ENCODE results near the gene PNPLA6.

Gene PNPLA6

GRCh38 chr19:7605490-7606222 is 70.1 kb downstream of the PNPLA6 start:
- DNase-seq (ENCODE audit: low read depth), result peak; percentile 67
- no peak overlapping the region for H3K4me3 ChIP-seq (ENCODE audit: low read depth, low read length)
- TF ChIP-seq, protein P1, sequence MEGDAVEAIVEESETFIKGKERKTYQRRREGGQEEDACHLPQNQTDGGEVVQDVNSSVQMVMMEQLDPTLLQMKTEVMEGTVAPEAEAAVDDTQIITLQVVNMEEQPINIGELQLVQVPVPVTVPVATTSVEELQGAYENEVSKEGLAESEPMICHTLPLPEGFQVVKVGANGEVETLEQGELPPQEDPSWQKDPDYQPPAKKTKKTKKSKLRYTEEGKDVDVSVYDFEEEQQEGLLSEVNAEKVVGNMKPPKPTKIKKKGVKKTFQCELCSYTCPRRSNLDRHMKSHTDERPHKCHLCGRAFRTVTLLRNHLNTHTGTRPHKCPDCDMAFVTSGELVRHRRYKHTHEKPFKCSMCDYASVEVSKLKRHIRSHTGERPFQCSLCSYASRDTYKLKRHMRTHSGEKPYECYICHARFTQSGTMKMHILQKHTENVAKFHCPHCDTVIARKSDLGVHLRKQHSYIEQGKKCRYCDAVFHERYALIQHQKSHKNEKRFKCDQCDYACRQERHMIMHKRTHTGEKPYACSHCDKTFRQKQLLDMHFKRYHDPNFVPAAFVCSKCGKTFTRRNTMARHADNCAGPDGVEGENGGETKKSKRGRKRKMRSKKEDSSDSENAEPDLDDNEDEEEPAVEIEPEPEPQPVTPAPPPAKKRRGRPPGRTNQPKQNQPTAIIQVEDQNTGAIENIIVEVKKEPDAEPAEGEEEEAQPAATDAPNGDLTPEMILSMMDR (IDR thresholded peaks at IDR 0.05; ENCODE audit: insufficient read depth, low read depth, low read length, missing control alignments), result no peak

DNA sequence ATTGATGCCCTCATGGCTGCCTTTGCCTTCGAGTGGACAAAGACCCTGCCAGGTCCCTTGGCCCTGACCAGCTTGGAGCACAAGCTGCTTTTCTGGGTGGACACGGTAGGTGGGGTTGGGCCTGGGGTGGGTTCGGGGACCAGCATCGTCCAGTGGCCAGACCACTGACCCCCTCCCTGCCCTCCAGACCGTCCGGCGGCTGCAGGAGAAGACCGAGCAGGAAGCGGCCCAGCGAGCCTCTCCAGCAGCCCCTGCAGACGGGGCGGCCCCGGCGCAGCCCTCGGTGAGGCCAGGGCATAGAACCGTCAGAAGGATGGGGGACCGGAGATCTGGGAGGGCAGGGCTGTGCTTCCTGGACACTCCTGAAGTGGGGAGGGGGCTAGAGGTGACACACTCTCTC is 70.8 kb downstream of the PNPLA6 start:
- no peak for DNase-seq (ENCODE audit: low read depth)
- TF ChIP-seq, protein P1 (IDR thresholded peaks at IDR 0.05; ENCODE audit: insufficient read depth, low read depth, low read length, missing control alignments), result no peak
- no peak overlapping the region for H3K4me3 ChIP-seq (ENCODE audit: low read depth, low read length)

DNA sequence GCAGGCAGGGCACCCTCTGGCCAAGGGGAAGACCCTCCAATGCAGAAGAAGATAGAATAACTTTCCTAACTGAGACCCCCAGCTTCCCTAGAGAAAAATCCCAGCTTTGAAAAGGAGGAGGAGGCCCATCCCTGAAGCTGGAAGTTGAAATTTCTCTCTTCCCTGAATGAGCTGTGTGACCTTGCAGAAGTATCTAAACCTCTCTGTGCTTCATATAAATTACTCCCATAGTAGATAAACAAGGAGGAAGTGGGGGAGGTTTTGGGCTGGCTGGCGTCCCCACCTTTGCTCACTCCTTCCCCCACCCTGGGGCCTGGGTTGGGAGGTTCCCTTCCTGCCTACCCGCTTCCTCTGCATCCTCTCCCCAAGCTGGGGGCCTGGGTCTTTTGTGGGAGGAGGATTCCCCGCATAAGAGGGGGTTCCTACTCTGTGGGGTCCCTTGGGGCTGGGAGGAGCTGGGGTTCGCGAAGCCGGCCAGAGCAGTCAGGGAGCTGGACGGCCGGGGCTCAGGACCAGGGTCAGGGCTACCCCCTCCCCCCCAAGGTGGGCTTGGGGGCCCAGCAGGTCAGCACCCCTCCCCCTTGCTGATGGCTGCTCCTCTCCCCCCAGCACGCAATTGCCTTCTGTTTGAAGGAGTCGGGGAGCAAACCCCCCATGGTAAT is 71.8 kb downstream of the PNPLA6 start:
- TF ChIP-seq, protein P1 (IDR thresholded peaks at IDR 0.05; ENCODE audit: insufficient read depth, low read depth, low read length, missing control alignments), result no peak
- no peak for DNase-seq (ENCODE audit: low read depth)
- no peak overlapping the region for H3K4me3 ChIP-seq (ENCODE audit: low read depth, low read length)

GRCh38 chr19:7607874-7608560 is 72.5 kb downstream of the PNPLA6 start:
- H3K4me3 ChIP-seq (ENCODE audit: low read depth, low read length), result no peak overlapping the region
- DNase-seq (ENCODE audit: low read depth), result no peak
- TF ChIP-seq, protein P1 (IDR thresholded peaks at IDR 0.05; ENCODE audit: insufficient read depth, low read depth, low read length, missing control alignments), result no peak

DNA sequence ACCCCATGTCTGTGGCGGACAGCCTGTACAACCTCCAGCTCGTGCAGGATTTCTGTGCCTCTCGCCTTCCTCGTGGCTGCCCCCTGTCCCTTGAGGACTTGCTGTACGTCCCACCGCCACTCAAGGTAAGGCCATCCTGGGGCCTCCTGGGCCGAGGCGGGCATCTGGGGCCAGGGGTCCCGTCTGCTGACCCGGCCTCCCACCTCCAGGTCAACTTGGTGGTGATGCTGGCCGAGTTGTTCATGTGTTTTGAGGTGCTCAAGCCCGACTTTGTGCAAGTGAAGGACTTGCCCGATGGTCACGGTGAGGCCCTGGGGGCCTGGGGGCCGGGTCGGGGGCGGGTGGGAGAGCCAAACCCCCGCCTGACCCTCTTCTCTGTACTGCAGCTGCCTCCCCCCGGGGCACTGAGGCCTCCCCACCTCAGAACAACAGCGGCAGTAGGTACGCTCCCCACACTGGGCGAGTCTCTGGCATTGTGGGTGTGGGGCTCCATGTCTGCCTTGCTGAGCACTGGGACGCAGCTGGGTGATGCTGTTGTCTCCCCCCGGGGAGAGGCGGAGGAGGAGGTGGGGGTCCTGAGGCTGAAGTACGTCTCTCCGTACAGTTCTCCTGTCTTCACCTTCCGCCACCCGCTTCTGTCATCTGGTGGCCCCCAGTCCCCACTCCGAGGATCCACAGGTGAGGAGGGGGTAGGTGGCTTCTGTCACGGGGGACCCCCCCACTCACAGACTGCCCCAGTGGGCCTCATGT is 75.1 kb downstream of the PNPLA6 start:
- TF ChIP-seq, protein P1 (IDR thresholded peaks at IDR 0.05; ENCODE audit: insufficient read depth, low read depth, low read length, missing control alignments), result no peak
- H3K4me3 ChIP-seq (ENCODE audit: low read depth, low read length), result no peak overlapping the region
- DNase-seq (ENCODE audit: low read depth), result no peak
